Measurements from ENCODE around the gene MEPCE.

MEPCE gene

GRCh38 chr7:100387695-100388094 is 41.9 kb upstream of the MEPCE start:
- H3K4me3 ChIP-seq (ENCODE audit: control insufficient read depth, low read depth, low read length) = no peak overlapping the region
- no peak for TF ChIP-seq CTCF (IDR thresholded peaks at IDR 0.05; ENCODE audit: control insufficient read depth, insufficient read depth, low read depth, low read length, missing control alignments)
- no peak for DNase-seq (ENCODE audit: low read depth)

GRCh38 chr7:100389437-100390088 is 40.1 kb upstream of the MEPCE start:
- no peak for DNase-seq (ENCODE audit: low read depth)

GRCh38 chr7:100390286-100391009 is 39.2 kb upstream of the MEPCE start:
- H3K4me3 ChIP-seq (ENCODE audit: control insufficient read depth, low read depth, low read length) = no peak overlapping the region
- DNase-seq (ENCODE audit: low read depth) = no peak
- TF ChIP-seq CTCF (IDR thresholded peaks at IDR 0.05; ENCODE audit: control insufficient read depth, insufficient read depth, low read depth, low read length, missing control alignments) = no peak

More at GRCh38 chr7:100389437-100390088, 40.1 kb upstream of the MEPCE start:
- no peak for TF ChIP-seq CTCF (IDR thresholded peaks at IDR 0.05; ENCODE audit: control insufficient read depth, insufficient read depth, low read depth, low read length, missing control alignments)
- H3K4me3 ChIP-seq (ENCODE audit: control insufficient read depth, low read depth, low read length) = no peak overlapping the region

GRCh38 chr7:100393233-100393905 is 36.3 kb upstream of the MEPCE start:
- TF ChIP-seq CTCF (IDR thresholded peaks at IDR 0.05; ENCODE audit: control insufficient read depth, insufficient read depth, low read depth, low read length, missing control alignments) = no peak
- no peak overlapping the region for H3K4me3 ChIP-seq (ENCODE audit: control insufficient read depth, low read depth, low read length)
- no peak for DNase-seq (ENCODE audit: low read depth)

GRCh38 chr7:100394077-100394476 is 35.6 kb upstream of the MEPCE start:
- no peak for TF ChIP-seq CTCF (IDR thresholded peaks at IDR 0.05; ENCODE audit: control insufficient read depth, insufficient read depth, low read depth, low read length, missing control alignments)
- no peak for DNase-seq (ENCODE audit: low read depth)

GRCh38 chr7:100396421-100396982 is 33.1 kb upstream of the MEPCE start:
- H3K4me3 ChIP-seq (ENCODE audit: control insufficient read depth, low read depth, low read length) = no peak overlapping the region
- no peak for TF ChIP-seq CTCF (IDR thresholded peaks at IDR 0.05; ENCODE audit: control insufficient read depth, insufficient read depth, low read depth, low read length, missing control alignments)
- no peak for DNase-seq (ENCODE audit: low read depth)

More at GRCh38 chr7:100394077-100394476, 35.6 kb upstream of the MEPCE start:
- H3K4me3 ChIP-seq (ENCODE audit: control insufficient read depth, low read depth, low read length) = no peak overlapping the region

All from AG09309 (cell line).